Lower lobe of right lung (tissue), 2 donors: ENCODE results near the gene GPR18. TPM values are rescaled to one million over a fixed set of nuclear protein-coding genes. Genes with fewer than 3 reads are reported as not detected.

Experiments used
- ATAC-seq, 2 donors: fragments of 200-7000 bp; cut with Tn5 transposase; one replicate each; pipeline ENCODE4 v1.9.1; 2020 to 2022; ENCODE audit warnings: mild to moderate bottlenecking in 2 of 2, moderate library complexity in 2 of 2
- DNase-seq: peaks from one replicate; pipeline ENCODE4 v3.0.0-alpha.2; 2020
- H3K27ac ChIP-seq: fragments of 200-600 bp; one replicate; pipeline ENCODE4 v1.8.0; 2022
- H3K27me3 ChIP-seq: fragments of 200-600 bp; one replicate; pipeline ENCODE4 v1.8.0; 2022; ENCODE audit warnings: low read depth
- H3K36me3 ChIP-seq: fragments of 200-600 bp; one replicate; pipeline ENCODE4 v1.8.0; 2022; ENCODE audit warnings: mild to moderate bottlenecking
- H3K4me1 ChIP-seq: fragments of 200-600 bp; one replicate; pipeline ENCODE4 v1.8.0; 2022
- H3K4me3 ChIP-seq: fragments of 200-600 bp; one replicate; pipeline ENCODE4 v1.8.0; 2022; ENCODE audit warnings: mild to moderate bottlenecking
- H3K9me3 ChIP-seq: fragments of 200-600 bp; one replicate; pipeline ENCODE4 v1.8.0; 2022
- CTCF ChIP-seq: fragments of 200-600 bp; IDR thresholded peaks from one replicate; pipeline ENCODE4 v1.8.0; 2022; ENCODE audit warnings: antibody characterized with exemption, mild to moderate bottlenecking
- intact Hi-C: fragments of 100-400 bp; cut with DNase I; formaldehyde crosslinking; loops from one replicate; pipeline ENCODE4 v1.11.0; 2022
- total RNA-seq: library from RNA; stranded (reverse); fragmentation: NEBNext Ultra II Directional; extraction: Animal tissue kit (Norgen Biotek cat#: 25700); gene quantifications from one replicate; pipeline ENCODE4 v1.2.1, GENCODE V29; 2021
- donor health status: DM: no; HTN: yes; CAD: no; lungs with severe emphysema.

Gene GPR18
- total RNA-seq, 1 donor from 2014 or later = 0.38 TPM

DNA sequence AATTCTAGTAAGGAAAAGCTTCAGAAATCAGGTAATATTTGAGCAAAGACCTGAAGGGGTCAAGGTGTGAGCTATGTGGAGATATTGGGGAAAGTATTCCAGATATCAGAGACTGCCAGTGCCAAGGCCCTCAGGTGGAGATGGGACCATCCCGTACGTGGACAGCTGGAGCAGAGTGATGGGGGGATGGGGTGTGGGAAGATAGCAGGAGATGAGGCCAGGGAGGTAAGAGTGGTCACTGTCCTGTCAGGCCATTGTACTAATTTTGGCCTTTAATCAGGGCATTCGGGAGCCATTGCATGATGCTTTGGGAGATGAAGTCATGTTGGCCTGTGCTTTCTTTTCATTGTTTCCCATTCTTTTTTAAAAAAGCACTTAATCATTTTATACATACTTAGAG, 13.1 kb upstream of the GPR18 start:
- no peak for DNase-seq
- intact Hi-C loops = no loop called here
- Histone ChIP-seq H3K27me3 (no peaks in the 10 kb centered on the region), H3K4me3 (no peak overlapping the region), H3K4me1 (peaks cover 16% of the 10 kb centered on the region), H3K27ac (no peak overlapping the region), H3K9me3 (peaks cover 6% of the 10 kb centered on the region), H3K36me3 (peaks cover 6% of the 10 kb centered on the region)
- no peak for TF ChIP-seq CTCF
- ATAC-seq = no peak

- H3K27me3 ChIP-seq = no peaks in the 10 kb centered on the region
- H3K9me3 ChIP-seq = peaks cover 6% of the 10 kb centered on the region
- intact Hi-C loops = no loop called here
- TF ChIP-seq CTCF = no peak
- H3K4me1 ChIP-seq = peaks cover 16% of the 10 kb centered on the region
- ATAC-seq (peak in 1 of 2 donors; percentile 39), DNase-seq (no peak)
- no peak overlapping the region for H3K4me3 ChIP-seq
- peaks cover 6% of the 10 kb centered on the region for H3K36me3 ChIP-seq
- H3K27ac ChIP-seq = peak overlapping the region; percentile 54
Observed at GRCh38 chr13:99270518-99270917, 12.3 kb upstream of the GPR18 start.

- H3K4me1 ChIP-seq = peaks cover 16% of the 10 kb centered on the region
- TF ChIP-seq CTCF = peak; percentile 70
- DNase-seq = no peak
- peak overlapping the region; percentile 54 for H3K27ac ChIP-seq
- intact Hi-C loops = no loop called here
- peaks cover 6% of the 10 kb centered on the region for H3K9me3 ChIP-seq
- ATAC-seq = peak; percentile 79 to 80
- peaks cover 6% of the 10 kb centered on the region for H3K36me3 ChIP-seq
- no peaks in the 10 kb centered on the region for H3K27me3 ChIP-seq
- H3K4me3 ChIP-seq = no peak overlapping the region
Observed at GRCh38 chr13:99269627-99270241, 11.6 kb upstream of the GPR18 start.

GRCh38 chr13:99268822-99269221, 10.6 kb upstream of the GPR18 start:
- intact Hi-C loops = no loop called here
- TF ChIP-seq CTCF = no peak

GRCh38 chr13:99267927-99268326, 9.7 kb upstream of the GPR18 start:
- Histone ChIP-seq H3K36me3 (peaks cover 6% of the 10 kb centered on the region), H3K27me3 (no peaks in the 10 kb centered on the region), H3K27ac (no peak overlapping the region), H3K4me3 (no peak overlapping the region), H3K4me1 (peaks cover 16% of the 10 kb centered on the region), H3K9me3 (peaks cover 6% of the 10 kb centered on the region)
- no peak for DNase-seq
- intact Hi-C loops = no loop called here
- TF ChIP-seq CTCF = no peak
- no peak for ATAC-seq

More at GRCh38 chr13:99268822-99269221, 10.6 kb upstream of the GPR18 start:
- DNase-seq (no peak), ATAC-seq (no peak)
- H3K27me3 ChIP-seq = no peaks in the 10 kb centered on the region
- peaks cover 6% of the 10 kb centered on the region for H3K9me3 ChIP-seq
- no peak overlapping the region for H3K4me3 ChIP-seq
- H3K4me1 ChIP-seq = peaks cover 16% of the 10 kb centered on the region
- no peak overlapping the region for H3K27ac ChIP-seq
- H3K36me3 ChIP-seq = peaks cover 6% of the 10 kb centered on the region
